ENCODE results near the gene FLVCR1. TPM values are rescaled to one million over a fixed set of nuclear protein-coding genes. Genes with fewer than 3 reads are reported as not detected.
A peak's percentile ranks its signal among the peaks of the same experiment; 100 is the strongest.
"Not testable (repeated sequence)": the region's sequence is repeated elsewhere in the genome, so short reads cannot be mapped to it uniquely, and the experiment has no call there.

FLVCR1 gene
- total RNA-seq, 1 experiment from 2014 or later = 9.3 TPM

- Histone ChIP-seq H3K27me3 (no peaks in the 10 kb centered on the region), H3K36me3 (no peaks in the 10 kb centered on the region), H3K9me3 (no peaks in the 10 kb centered on the region), H3K4me3 (no peak overlapping the region)
- no peak for DNase-seq
Observed at GRCh38 chr1:212852105-212852688, 5.9 kb upstream of the FLVCR1 start.

DNA sequence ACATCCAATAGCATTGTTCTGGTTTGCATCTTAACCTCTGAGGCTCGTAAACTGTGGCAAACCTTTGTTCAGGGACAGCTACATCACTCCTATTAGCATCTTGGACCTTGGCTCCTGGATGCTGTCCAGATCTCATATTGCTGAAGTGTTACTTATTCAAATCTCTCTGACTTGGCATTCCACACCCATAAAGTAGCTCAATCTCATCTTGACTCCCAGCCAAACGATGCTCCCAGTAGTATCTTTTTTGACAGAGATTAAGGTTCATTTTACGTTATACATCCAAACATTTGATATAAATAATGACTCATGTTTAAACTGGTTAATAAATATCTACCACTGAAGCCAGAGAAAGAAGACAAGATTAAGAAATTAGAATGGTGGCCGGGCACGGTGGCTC is 4.4 kb upstream of the FLVCR1 start:
- Histone ChIP-seq H3K4me3 (no peak overlapping the region), H3K27me3 (no peaks in the 10 kb centered on the region), H3K36me3 (no peaks in the 10 kb centered on the region; the same call in 1 of the 2 replicates), H3K9me3 (no peaks in the 10 kb centered on the region)
- no peak for DNase-seq

GRCh38 chr1:212856755-212857154 is 1.3 kb upstream of the FLVCR1 start:
- H3K27me3 ChIP-seq = no peaks in the 10 kb centered on the region
- H3K9me3 ChIP-seq = no peaks in the 10 kb centered on the region
- H3K36me3 ChIP-seq = peaks cover 4% of the 10 kb centered on the region
- H3K4me3 ChIP-seq = peak overlapping the region; percentile 71; the same call in 1 of the 2 replicates
- no peak for DNase-seq

DNA sequence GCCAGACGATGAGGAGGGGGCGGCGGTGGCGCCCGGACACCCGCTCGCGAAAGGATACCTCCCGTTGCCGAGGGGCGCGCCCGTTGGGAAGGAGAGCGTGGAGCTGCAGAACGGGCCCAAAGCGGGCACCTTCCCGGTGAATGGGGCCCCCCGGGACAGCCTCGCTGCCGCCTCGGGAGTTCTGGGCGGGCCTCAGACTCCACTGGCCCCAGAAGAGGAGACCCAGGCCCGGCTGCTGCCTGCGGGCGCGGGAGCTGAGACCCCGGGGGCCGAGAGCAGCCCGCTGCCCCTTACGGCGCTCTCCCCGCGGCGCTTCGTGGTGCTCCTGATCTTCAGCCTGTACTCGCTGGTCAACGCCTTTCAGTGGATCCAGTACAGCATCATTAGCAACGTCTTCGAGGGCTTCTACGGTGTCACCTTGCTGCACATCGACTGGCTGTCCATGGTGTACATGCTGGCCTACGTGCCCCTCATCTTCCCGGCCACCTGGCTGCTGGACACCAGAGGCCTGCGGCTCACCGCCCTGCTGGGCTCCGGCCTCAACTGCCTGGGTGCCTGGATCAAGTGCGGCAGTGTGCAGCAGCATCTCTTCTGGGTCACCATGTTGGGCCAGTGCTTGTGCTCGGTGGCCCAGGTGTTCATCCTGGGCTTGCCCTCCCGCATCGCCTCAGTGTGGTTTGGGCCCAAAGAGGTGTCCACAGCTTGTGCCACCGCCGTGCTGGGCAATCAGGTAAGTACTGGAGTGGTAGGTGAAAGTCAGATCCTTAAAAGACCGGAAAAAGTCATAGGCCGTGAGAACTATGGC is 588 bp downstream of the FLVCR1 start:
- DNase-seq = peak; percentile 24
- H3K36me3 ChIP-seq = peaks cover 12% of the 10 kb centered on the region
- no peaks in the 10 kb centered on the region for H3K9me3 ChIP-seq
- no peaks in the 10 kb centered on the region for H3K27me3 ChIP-seq
- peak overlapping the region; percentile 71 for H3K4me3 ChIP-seq

- DNase-seq = no peak
- Histone ChIP-seq H3K4me3 (no peak overlapping the region), H3K36me3 (peaks cover 19% of the 10 kb centered on the region), H3K27me3 (no peaks in the 10 kb centered on the region), H3K9me3 (no peaks in the 10 kb centered on the region)
Observed at GRCh38 chr1:212860713-212861581, 2.9 kb downstream of the FLVCR1 start.

DNA sequence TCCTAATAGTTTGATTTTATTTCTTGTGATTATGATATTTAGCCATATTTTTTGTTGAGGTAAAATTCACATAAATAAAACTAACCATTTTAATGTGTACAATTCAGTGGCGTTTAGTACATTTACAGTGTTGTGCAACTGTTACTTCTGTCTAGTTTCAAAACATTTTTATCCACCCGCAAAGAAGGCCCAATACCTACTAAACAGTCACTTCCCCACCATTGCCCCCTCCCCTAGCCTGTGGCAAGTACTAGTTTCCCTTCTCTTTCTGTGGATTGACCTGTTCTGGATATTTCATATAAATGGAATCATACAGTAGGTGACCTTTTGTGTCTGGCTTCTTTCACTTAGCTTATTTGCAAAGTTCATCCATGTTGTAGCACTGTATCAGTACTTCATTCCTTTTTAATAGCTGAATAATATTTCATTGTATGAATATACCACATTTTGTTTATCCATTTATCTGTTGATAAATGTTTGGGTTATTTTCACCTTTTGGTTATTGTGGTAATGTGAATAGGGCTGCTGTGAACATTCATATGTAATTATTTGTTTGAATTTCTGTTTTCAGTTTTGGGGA is 4.1 kb downstream of the FLVCR1 start:
- Histone ChIP-seq H3K4me3 (no peak overlapping the region), H3K36me3 (peaks cover 27% of the 10 kb centered on the region), H3K27me3 (no peaks in the 10 kb centered on the region), H3K9me3 (no peaks in the 10 kb centered on the region)
- DNase-seq = no peak

DNA sequence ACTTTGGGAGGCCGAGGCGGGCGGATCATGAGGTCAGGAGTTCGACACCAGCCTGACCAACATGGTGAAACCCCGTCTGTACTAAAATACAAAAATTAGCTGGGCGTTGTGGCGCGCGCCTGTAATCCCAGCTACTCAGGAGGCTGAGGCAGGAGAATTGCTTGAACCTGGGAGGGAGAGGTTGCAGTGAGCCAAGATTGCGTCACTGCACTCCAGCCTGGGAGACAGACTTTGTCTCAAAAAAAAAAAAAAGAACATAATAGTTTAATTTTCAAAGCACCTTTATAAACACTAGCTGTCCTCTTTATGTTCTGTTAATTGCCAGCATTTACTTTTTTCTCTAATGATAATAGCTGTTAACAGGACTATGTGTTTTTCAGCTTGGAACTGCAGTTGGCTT is 5.3 kb downstream of the FLVCR1 start:
- not testable (repeated sequence) for H3K27me3 ChIP-seq, DNase-seq, H3K4me3 ChIP-seq, H3K9me3 ChIP-seq
- peaks cover 33% of the 10 kb centered on the region for H3K36me3 ChIP-seq

DNA sequence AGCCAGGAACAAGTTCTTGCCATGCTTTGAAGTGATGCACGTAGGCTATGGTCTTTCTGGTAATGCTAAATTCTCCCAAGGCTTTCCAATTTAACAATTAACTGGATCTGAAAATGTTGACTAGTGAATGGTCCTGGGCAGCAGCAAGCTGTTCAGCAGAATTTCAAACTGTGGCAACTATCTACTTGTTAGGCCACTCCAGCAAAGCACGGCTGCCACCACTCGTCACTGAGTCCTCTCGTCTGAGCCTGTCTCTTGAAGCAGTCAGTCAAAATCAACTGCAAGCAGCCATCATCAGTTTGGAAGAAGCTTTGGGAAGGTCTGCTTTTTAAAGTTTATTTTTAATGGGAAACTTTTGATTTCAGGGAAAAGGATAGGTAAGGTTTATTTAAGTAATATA is 6.1 kb downstream of the FLVCR1 start:
- Histone ChIP-seq H3K9me3 (no peaks in the 10 kb centered on the region), H3K4me3 (no peak overlapping the region), H3K27me3 (no peaks in the 10 kb centered on the region), H3K36me3 (peaks cover 37% of the 10 kb centered on the region)
- DNase-seq = no peak

GRCh38 chr1:212867192-212867591 is 9.1 kb downstream of the FLVCR1 start:
- Histone ChIP-seq H3K4me3 (no peak overlapping the region), H3K9me3 (no peaks in the 10 kb centered on the region), H3K36me3 (peaks cover 32% of the 10 kb centered on the region), H3K27me3 (no peaks in the 10 kb centered on the region)
- DNase-seq = no peak

DNA sequence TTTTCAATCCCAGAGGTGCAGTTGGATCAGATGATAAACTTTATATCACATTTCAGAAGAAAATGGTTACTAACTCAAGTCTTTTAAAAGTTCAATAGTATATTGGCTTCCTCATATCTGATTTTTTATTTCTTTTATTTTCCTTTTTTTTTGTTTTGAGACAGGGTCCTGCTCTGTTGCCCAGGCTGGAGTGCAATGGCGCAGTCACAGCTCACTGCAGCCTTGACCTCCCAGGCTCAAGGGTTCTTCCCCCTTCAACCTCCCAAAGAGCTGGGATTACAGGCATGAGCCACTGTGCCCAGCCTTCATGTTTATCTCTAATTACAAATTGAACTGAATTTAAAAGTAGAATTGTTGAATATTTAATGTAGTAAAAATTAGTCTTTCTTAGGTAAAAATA is 13.9 kb downstream of the FLVCR1 start:
- DNase-seq = no peak
- Histone ChIP-seq H3K27me3 (no peaks in the 10 kb centered on the region), H3K36me3 (peaks cover 41% of the 10 kb centered on the region), H3K9me3 (no peaks in the 10 kb centered on the region), H3K4me3 (no peak overlapping the region)

DNA sequence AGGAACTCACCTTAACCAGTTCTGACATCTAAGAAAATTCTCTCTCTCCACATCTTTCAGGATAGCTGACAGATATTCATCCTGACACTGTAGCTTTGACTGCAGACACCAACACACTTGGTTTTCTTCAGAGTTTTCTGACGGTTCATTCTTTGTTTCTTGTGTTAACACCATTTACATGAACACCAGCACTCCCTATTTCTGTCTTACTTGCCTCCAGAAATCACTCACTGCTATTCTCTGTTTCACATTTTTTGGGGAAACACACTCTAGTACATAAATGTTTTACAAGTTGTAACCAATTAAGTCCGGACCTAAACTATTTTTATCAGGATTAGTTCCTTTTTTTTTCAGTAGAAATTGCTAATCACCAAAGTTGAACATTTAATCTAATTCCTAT is 15.4 kb downstream of the FLVCR1 start:
- Histone ChIP-seq H3K4me3 (no peak overlapping the region), H3K9me3 (no peaks in the 10 kb centered on the region), H3K27me3 (no peaks in the 10 kb centered on the region), H3K36me3 (peaks cover 37% of the 10 kb centered on the region)
- no peak for DNase-seq

GRCh38 chr1:212878418-212878817 is 20.3 kb downstream of the FLVCR1 start:
- Histone ChIP-seq H3K9me3 (no peaks in the 10 kb centered on the region), H3K4me3 (no peak overlapping the region), H3K27me3 (no peaks in the 10 kb centered on the region), H3K36me3 (peaks cover 47% of the 10 kb centered on the region)
- DNase-seq = no peak

DNA sequence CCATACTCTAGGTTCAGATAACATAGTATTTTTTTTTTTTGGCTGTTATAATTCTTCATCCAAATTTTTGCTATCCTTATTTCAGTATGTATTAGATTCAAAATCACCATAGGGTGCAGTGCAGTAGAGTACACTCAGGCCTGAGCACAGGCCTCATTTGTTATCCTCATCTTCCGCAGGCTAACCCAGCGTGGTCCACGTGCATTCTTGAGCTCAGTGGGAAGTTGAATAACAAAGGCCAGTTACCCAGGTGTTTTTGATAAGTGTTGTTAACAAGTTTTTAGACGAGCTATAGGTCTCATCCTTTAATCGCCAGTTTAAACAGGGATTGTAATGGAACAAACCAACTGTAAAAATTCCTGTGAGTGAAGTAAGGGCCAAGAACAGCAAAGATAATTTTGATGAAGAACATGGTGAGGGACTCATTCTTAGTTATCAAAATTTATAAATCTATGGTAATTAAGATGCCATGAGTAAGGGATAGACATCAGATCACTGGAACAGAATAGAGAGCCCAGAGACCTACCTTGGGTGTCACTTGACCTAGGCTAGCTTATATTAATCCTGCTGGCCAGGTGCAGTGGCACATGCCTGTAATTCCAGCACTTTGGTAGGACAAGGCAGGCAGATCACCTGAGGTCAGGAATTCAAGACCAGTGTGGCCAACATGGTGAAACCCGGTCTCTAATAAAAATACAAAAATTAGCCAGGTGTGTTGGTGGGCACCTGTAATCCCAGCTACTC is 22.0 kb downstream of the FLVCR1 start:
- Histone ChIP-seq H3K36me3 (peaks cover 48% of the 10 kb centered on the region), H3K9me3 (no peaks in the 10 kb centered on the region), H3K4me3 (no peak overlapping the region), H3K27me3 (no peaks in the 10 kb centered on the region)
- no peak for DNase-seq

DNA sequence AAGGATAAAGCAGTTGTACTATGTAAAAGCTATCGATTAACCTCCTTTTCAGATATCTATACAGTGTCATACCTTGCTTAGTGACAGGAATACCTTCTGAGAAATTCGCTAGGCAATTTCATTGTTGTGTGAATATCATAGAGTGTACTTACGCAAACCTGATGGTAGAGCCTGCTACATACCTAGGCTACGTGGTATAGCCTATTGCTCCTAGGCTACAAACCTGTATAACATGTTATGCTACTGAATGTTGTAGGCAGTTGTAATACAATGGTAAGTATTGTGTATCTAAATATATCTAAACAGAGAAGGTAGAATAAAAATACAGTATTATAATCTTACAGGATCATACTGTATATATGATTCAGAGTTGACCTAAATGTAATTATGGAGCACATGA is 26.5 kb downstream of the FLVCR1 start:
- Histone ChIP-seq H3K27me3 (no peaks in the 10 kb centered on the region), H3K4me3 (no peak overlapping the region), H3K36me3 (peaks cover 59% of the 10 kb centered on the region), H3K9me3 (no peaks in the 10 kb centered on the region)
- no peak for DNase-seq

- Histone ChIP-seq H3K27me3 (no peaks in the 10 kb centered on the region), H3K4me3 (no peak overlapping the region), H3K36me3 (peaks cover 72% of the 10 kb centered on the region), H3K9me3 (no peaks in the 10 kb centered on the region)
- no peak for DNase-seq
Observed at GRCh38 chr1:212892108-212892507, 34.0 kb downstream of the FLVCR1 start.

GRCh38 chr1:212899845-212900244 is 41.8 kb downstream of the FLVCR1 start:
- Histone ChIP-seq H3K36me3 (peaks cover 53% of the 10 kb centered on the region), H3K9me3 (peaks cover 24% of the 10 kb centered on the region), H3K27me3 (no peaks in the 10 kb centered on the region), H3K4me3 (no peak overlapping the region)
- DNase-seq = no peak

All from MG63 (cell line).